SHP77 treated with DMSO at 0.1 percent for 48 hours (cell line): Measurements from ENCODE around the gene LIPE.
"Not testable (repeated sequence)": the region's sequence is repeated elsewhere in the genome, so short reads cannot be mapped to it uniquely, and the experiment has no call there.

Experiments used
- DNase-seq: peaks from one replicate; lab custom pipeline; 2025; lab: John Stamatoyannopoulos, UW

LIPE gene

GRCh38 chr19:42448306-42448705 lies 21.1 kb upstream of the LIPE start:
- DNase-seq: not testable (repeated sequence)

GRCh38 chr19:42445948-42446347 lies 18.8 kb upstream of the LIPE start:
- DNase-seq: no peak

GRCh38 chr19:42443944-42444398 lies 16.8 kb upstream of the LIPE start:
- no peak for DNase-seq

GRCh38 chr19:42442833-42443232 lies 15.6 kb upstream of the LIPE start, which contains the start of gene CXCL17:
Gene CXCL17 (minus strand): TSS chr19:42442946. CDS start chr19:42442832, 114 bp downstream.
- DNase-seq: no peak

- DNase-seq: no peak
These were observed 13.9 kb upstream of the LIPE start for GRCh38 chr19:42441049-42441445.

GRCh38 chr19:42440357-42441048 lies 13.3 kb upstream of the LIPE start:
- no peak for DNase-seq

GRCh38 chr19:42436006-42436405 lies 8.8 kb upstream of the LIPE start:
- no peak for DNase-seq

GRCh38 chr19:42435316-42435715 lies 8.1 kb upstream of the LIPE start:
- DNase-seq: no peak

GRCh38 chr19:42433503-42434260 lies 6.5 kb upstream of the LIPE start:
- no peak for DNase-seq

GRCh38 chr19:42431486-42431885 lies 4.3 kb upstream of the LIPE start:
- no peak for DNase-seq

GRCh38 chr19:42428676-42429075 lies 1.5 kb upstream of the LIPE start:
- no peak for DNase-seq

- no peak for DNase-seq
These were observed 545 bp downstream of the LIPE start for GRCh38 chr19:42426643-42427042.

GRCh38 chr19:42424712-42425131 lies 2.5 kb downstream of the LIPE start:
- no peak for DNase-seq

GRCh38 chr19:42424345-42424707 lies 2.9 kb downstream of the LIPE start:
- DNase-seq: no peak

GRCh38 chr19:42423462-42424344 lies 3.5 kb downstream of the LIPE start:
- peak; percentile 80 for DNase-seq

GRCh38 chr19:42422901-42423461 lies 4.2 kb downstream of the LIPE start:
- no peak for DNase-seq

- no peak for DNase-seq
These were observed 4.9 kb downstream of the LIPE start for GRCh38 chr19:42422092-42422900.

- DNase-seq: no peak
These were observed 5.6 kb downstream of the LIPE start for GRCh38 chr19:42421591-42422031.

GRCh38 chr19:42421101-42421500 lies 6.1 kb downstream of the LIPE start:
- no peak for DNase-seq

- peak; percentile 34 for DNase-seq
These were observed 7.1 kb downstream of the LIPE start for GRCh38 chr19:42420055-42420544.

- DNase-seq: no peak
These were observed 7.9 kb downstream of the LIPE start for GRCh38 chr19:42419309-42419708.
